Testis (tissue), 3 donors: ENCODE measurements around the gene CD7. TPM values are rescaled to one million over a fixed set of nuclear protein-coding genes. Genes with fewer than 3 reads are reported as not detected.

ENCODE experiments used
- DNase-seq: peaks from one replicate; pipeline ENCODE4 v3.0.0-alpha.2; 2019
- H3K27ac ChIP-seq, 2 donors: fragments of 200-600 bp; sonication (generic); one replicate each; pipeline ENCODE4 v1.5.1; 2019
- H3K27me3 ChIP-seq: fragments of 200-600 bp; sonication (generic); one replicate; pipeline ENCODE4 v1.5.1; 2019
- H3K36me3 ChIP-seq: fragments of 200-600 bp; sonication (generic); one replicate; pipeline ENCODE4 v1.5.1; 2017; ENCODE audit warnings: low read depth; ENCODE audit errors: missing control alignments
- H3K4me1 ChIP-seq: fragments of 200-600 bp; sonication (generic); one replicate; pipeline ENCODE4 v1.5.1; 2019
- H3K4me3 ChIP-seq, 2 donors: fragments of 200-600 bp; sonication (generic); one replicate each; pipeline ENCODE4 v1.5.1; 2017 to 2019
- H3K9me3 ChIP-seq: fragments of 200-600 bp; sonication (generic); one replicate; pipeline ENCODE4 v1.5.1; 2017
- POLR2A ChIP-seq: fragments of 450-650 bp; IDR thresholded peaks from one replicate; pipeline ENCODE4 v1.6.1; 2017; ENCODE audit warnings: antibody characterized with exemption, mild to moderate bottlenecking, moderate library complexity
- WGBS, 2 donors: methylation state at CpG; one replicate each; pipeline ENCODE4 v1.1.5; 2018; 5-methylcytosine and 5-hydroxymethylcytosine counted together
- intact Hi-C: fragments of 100-400 bp; cut with DNase I; formaldehyde crosslinking; loops from one replicate; pipeline ENCODE4 v1.15.1; 2023; ENCODE audit warnings: low total_unique reads
- polyA plus RNA-seq: library from polyadenylated mRNA; stranded (reverse); fragments of 350-450 nt; fragmentation: Illumina TruSeq; extraction: RNeasy Lipid Tissue Mini Kit (QIAGEN cat#74804); gene quantifications from one replicate; pipeline ENCODE4 v1.2.3, GENCODE V29; 2014; ENCODE audit warnings: low read depth, low replicate concordance; ENCODE audit not compliant: insufficient read depth
- total RNA-seq, 2 donors: library from RNA; depleted of rRNA; stranded (reverse); fragments of >200 nt; gene quantifications; one replicate each; pipeline ENCODE4 v1.2.3, GENCODE V29; 2016
- TF ChIP-seq, protein P1 (sequence below), 3 experiments: fragments of 450-650 bp in 2 of 3; fragments of 200-600 bp in 1 of 3; sonication (generic) in 1 of 3; IDR thresholded peaks; one replicate each; pipeline ENCODE4 v1.5.1; 2016 to 2019; ENCODE audit warnings: antibody characterized with exemption in 3 of 3, mild to moderate bottlenecking in 2 of 3, moderate library complexity in 1 of 3

Gene CD7
- total and polyA plus RNA-seq, 3 donors from 2014 or later = 0.55 to 3.0 (median 2.3) TPM

DNA sequence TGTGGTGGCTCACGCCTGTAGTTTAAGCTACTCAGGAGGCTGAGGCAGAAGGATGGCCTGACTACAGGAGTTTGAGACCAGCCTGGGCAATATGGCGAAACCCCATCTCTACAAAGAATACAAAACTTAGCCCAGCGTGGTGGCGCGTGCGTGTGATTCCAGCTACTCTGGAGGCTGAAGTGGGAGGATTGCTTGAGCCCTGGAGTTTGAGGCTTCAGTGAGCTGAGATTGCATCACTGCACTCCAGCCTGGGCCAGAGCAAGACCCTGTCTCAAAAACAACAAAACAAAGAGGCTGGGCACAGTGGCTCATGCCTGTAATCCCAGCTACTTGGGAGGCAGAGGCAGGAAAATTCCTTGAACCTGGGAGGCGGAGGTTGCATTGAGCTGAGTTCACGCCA lies 36.9 kb downstream of the CD7 start:
- Histone ChIP-seq H3K27me3 (no peaks in the 10 kb centered on the region), H3K36me3 (no peaks in the 10 kb centered on the region), H3K4me3 (no peak overlapping the region), H3K27ac (no peak overlapping the region), H3K4me1 (no peaks in the 10 kb centered on the region), H3K9me3 (no peaks in the 10 kb centered on the region)
- TF ChIP-seq POLR2A = no peak
- TF ChIP-seq, protein P1, sequence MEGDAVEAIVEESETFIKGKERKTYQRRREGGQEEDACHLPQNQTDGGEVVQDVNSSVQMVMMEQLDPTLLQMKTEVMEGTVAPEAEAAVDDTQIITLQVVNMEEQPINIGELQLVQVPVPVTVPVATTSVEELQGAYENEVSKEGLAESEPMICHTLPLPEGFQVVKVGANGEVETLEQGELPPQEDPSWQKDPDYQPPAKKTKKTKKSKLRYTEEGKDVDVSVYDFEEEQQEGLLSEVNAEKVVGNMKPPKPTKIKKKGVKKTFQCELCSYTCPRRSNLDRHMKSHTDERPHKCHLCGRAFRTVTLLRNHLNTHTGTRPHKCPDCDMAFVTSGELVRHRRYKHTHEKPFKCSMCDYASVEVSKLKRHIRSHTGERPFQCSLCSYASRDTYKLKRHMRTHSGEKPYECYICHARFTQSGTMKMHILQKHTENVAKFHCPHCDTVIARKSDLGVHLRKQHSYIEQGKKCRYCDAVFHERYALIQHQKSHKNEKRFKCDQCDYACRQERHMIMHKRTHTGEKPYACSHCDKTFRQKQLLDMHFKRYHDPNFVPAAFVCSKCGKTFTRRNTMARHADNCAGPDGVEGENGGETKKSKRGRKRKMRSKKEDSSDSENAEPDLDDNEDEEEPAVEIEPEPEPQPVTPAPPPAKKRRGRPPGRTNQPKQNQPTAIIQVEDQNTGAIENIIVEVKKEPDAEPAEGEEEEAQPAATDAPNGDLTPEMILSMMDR (IDR thresholded peaks at IDR 0.05) = no peak
- intact Hi-C loops = no loop called here
- WGBS, 2 donors = 92 to 93% methylated on average over 8 of the region's 8 CpGs
- no peak for DNase-seq

DNA sequence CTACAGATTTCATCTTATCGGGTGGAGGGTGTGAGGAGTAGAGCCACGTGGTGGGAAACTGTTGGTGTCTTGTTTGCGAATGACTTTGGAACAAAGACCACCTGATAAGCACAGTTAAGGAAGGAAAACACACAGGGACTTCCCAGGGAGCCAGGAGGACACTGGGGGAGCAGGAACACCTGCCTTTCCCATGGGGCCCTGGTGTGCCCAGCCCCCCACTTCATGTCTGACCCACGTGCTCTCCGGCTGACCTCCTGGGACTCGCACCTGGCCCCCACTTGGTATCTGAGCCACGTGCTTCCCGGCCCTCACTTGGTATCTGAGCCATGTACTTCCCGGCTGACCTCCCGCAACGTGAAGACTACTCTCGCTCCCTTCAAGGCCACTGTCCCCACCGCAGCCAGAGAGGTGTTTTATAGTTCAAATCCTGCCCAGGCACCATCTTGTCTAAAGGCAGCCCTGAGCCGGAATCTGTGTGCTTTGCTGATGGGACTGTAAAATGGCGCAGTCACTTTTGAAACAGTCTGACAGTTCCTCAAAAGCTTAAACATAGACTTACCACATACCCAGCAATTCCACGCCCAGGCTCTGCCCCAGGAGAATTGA lies 38.5 kb downstream of the CD7 start:
- no peaks in the 10 kb centered on the region for H3K36me3 ChIP-seq
- no peak for DNase-seq
- intact Hi-C loops = no loop called here
- H3K4me3 ChIP-seq = no peak overlapping the region
- H3K9me3 ChIP-seq = no peaks in the 10 kb centered on the region
- TF ChIP-seq, protein P1 (IDR thresholded peaks at IDR 0.05) = no peak
- no peak for TF ChIP-seq POLR2A
- no peak overlapping the region for H3K27ac ChIP-seq
- 71 to 79% methylated on average over 16 of the region's 16 CpGs for WGBS, 2 donors
- H3K4me1 ChIP-seq = peaks cover 6% of the 10 kb centered on the region
- H3K27me3 ChIP-seq = no peaks in the 10 kb centered on the region

DNA sequence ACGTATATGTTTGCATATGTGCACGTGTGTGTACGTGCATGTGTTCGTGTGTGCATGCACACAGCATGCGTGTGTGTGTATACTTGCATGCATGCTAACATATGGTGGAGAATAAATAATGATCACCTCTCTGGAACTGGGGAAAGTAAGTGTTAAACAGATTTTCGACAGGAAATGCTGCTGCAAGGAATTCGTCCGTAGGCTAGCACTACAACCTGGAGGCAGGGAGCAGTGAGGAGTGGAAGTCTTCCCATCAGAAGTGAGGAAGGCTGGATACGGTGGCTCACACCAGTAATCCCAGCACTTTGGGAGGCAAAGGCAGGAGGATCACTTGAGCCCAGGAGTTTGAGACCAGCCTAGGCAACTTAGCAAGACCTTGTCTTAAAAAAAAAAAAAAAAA lies 39.1 kb downstream of the CD7 start:
- no peak for DNase-seq
- intact Hi-C loops = no loop called here
- Histone ChIP-seq H3K27ac (no peak overlapping the region), H3K27me3 (no peaks in the 10 kb centered on the region), H3K4me3 (no peak overlapping the region), H3K9me3 (no peaks in the 10 kb centered on the region), H3K36me3 (no peaks in the 10 kb centered on the region), H3K4me1 (peaks cover 8% of the 10 kb centered on the region)
- WGBS, 2 donors = 81 to 84% methylated on average over 9 of the region's 9 CpGs
- TF ChIP-seq, protein P1 (IDR thresholded peaks at IDR 0.05) = no peak
- no peak for TF ChIP-seq POLR2A

DNA sequence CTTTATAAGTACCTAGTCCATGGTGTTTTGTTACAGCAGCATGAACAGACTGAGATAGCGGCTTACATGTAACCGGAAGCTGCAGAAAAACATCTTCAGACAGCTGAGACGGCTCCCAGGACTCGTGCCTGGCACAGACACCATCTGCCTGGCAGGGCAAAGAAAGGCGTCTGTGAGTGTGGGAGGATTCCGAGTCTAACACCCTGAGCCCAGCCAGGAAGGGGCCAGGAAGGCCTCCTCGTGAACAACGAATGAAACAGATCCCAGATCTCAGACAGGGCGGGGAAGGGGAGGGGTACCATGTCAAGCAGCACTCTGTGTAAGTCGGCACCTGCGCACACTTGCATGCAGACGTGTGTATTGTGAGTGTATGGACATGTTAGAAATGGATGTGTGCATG lies 39.6 kb downstream of the CD7 start:
- intact Hi-C loops = no loop called here
- no peak for DNase-seq
- Histone ChIP-seq H3K9me3 (no peaks in the 10 kb centered on the region), H3K4me3 (no peak overlapping the region), H3K27ac (no peak overlapping the region), H3K36me3 (no peaks in the 10 kb centered on the region), H3K27me3 (no peaks in the 10 kb centered on the region), H3K4me1 (peaks cover 8% of the 10 kb centered on the region)
- WGBS, 2 donors = 64 to 82% methylated on average over 12 of the region's 12 CpGs
- TF ChIP-seq POLR2A = no peak
- TF ChIP-seq, protein P1 (IDR thresholded peaks at IDR 0.05) = no peak

DNA sequence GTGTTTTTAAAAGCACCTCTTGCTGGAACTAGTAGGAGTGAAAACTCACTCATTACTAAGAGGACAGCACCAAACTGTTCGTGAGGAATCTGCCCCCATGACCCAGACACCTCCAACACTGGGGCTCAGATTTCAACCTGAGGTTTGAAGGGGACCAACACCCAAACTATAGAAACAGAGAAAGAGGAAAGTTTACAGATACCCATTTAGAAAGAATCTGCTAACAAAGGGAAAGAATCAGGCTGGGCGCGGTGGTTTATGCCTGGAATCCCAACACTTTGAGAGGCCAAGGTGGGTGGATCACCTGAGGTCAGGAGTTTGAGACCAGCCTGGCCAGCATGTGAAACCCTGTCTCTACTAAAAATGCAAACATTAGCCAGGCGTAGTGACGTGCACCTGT lies 40.5 kb downstream of the CD7 start:
- no peak overlapping the region for H3K4me3 ChIP-seq
- H3K27me3 ChIP-seq = no peaks in the 10 kb centered on the region
- TF ChIP-seq, protein P1 (IDR thresholded peaks at IDR 0.05) = no peak
- no peak for TF ChIP-seq POLR2A
- 84 to 97% methylated on average over 5 of the region's 5 CpGs for WGBS, 2 donors
- H3K9me3 ChIP-seq = no peaks in the 10 kb centered on the region
- DNase-seq = no peak
- peaks cover 11% of the 10 kb centered on the region for H3K4me1 ChIP-seq
- intact Hi-C loops = no loop called here
- no peak overlapping the region for H3K27ac ChIP-seq
- H3K36me3 ChIP-seq = no peaks in the 10 kb centered on the region
